Activated CD4-positive, alpha-beta memory T cell treated with anti-CD3 and anti-CD28 coated beads for 36 hours (primary cell): ENCODE data around the gene ONECUT3. TPM values are rescaled to one million over a fixed set of nuclear protein-coding genes. Genes with fewer than 3 reads are reported as not detected.
A peak's percentile ranks its signal among the peaks of the same experiment; 100 is the strongest.

Experiments used
- CTCF ChIA-PET: fragments of 350-600 bp; sonication (Branson Sonifier 250); formaldehyde crosslinking; loops from one replicate; lab custom pipeline; 2021; ENCODE audit warnings: antibody characterized with exemption, inconsistent platforms; lab: Charles Lee
- POLR2A ChIA-PET: fragments of 350-600 bp; sonication (Branson Sonifier 250); formaldehyde crosslinking; loops from one replicate; lab custom pipeline; 2021; ENCODE audit warnings: antibody characterized with exemption; lab: Charles Lee
- DNase-seq: peaks from one replicate; pipeline ENCODE4 v3.0.0-alpha.2; 2020
- H3K27ac Mint-ChIP-seq: one replicate; pipeline ENCODE4 v1.8.0; 2021; ENCODE audit warnings: mixed read lengths
- H3K27me3 Mint-ChIP-seq: one replicate; pipeline ENCODE4 v1.8.0; 2021; ENCODE audit warnings: mixed read lengths
- H3K36me3 Mint-ChIP-seq: one replicate; pipeline ENCODE4 v1.8.0; 2021; ENCODE audit warnings: mixed read lengths
- H3K4me1 Mint-ChIP-seq: one replicate; pipeline ENCODE4 v1.8.0; 2021; ENCODE audit warnings: low read depth, mixed read lengths
- H3K4me3 Mint-ChIP-seq: one replicate; pipeline ENCODE4 v1.8.0; 2021; ENCODE audit warnings: mild to moderate bottlenecking, mixed read lengths
- H3K9me3 Mint-ChIP-seq: one replicate; pipeline ENCODE4 v1.8.0; 2021; ENCODE audit warnings: mixed read lengths
- intact Hi-C: fragments of 100-400 bp; cut with micrococcal nuclease; formaldehyde crosslinking; loops from one replicate; pipeline ENCODE4 v1.15.1; 2023
- total RNA-seq, 2 experiments: library from RNA; stranded (reverse); gene quantifications; one replicate each; pipeline ENCODE4 v1.2.3, GENCODE V29; 2021

ONECUT3 gene
- total RNA-seq, 2 experiments from 2014 or later: not detected

GRCh38 chr19:1725100-1726064 is 27.9 kb upstream of the ONECUT3 start:
- H3K27ac Mint-ChIP-seq: no peak overlapping the region
- no peaks in the 10 kb centered on the region for H3K9me3 Mint-ChIP-seq
- H3K4me1 Mint-ChIP-seq: peaks cover 3% of the 10 kb centered on the region
- H3K4me3 Mint-ChIP-seq: peak overlapping the region; percentile 45
- DNase-seq: peak; percentile 70
- ChIA-PET POLR2A (no interaction called here), CTCF (interaction anchor here (0.8 kb wide), 1 partner anchor 53 kb away, joined by 3 read pairs; no protein-coding TSS in a partner anchor)
- intact Hi-C loops: no loop called here
- H3K36me3 Mint-ChIP-seq: peaks cover 1% of the 10 kb centered on the region
- peaks cover 42% of the 10 kb centered on the region for H3K27me3 Mint-ChIP-seq

GRCh38 chr19:1728816-1729567 is 24.3 kb upstream of the ONECUT3 start:
- DNase-seq: no peak
- Mint-ChIP-seq H3K27me3 (peaks cover 35% of the 10 kb centered on the region), H3K27ac (no peak overlapping the region), H3K4me1 (peaks cover 3% of the 10 kb centered on the region), H3K9me3 (no peaks in the 10 kb centered on the region), H3K4me3 (no peak overlapping the region), H3K36me3 (no peaks in the 10 kb centered on the region)
- ChIA-PET POLR2A (no interaction called here), CTCF (no interaction called here)
- intact Hi-C loops: no loop called here

- POLR2A ChIA-PET: no interaction called here
- H3K4me3 Mint-ChIP-seq: no peak overlapping the region
- CTCF ChIA-PET: no interaction called here
- no peak overlapping the region for H3K27ac Mint-ChIP-seq
- no peaks in the 10 kb centered on the region for H3K9me3 Mint-ChIP-seq
- peaks cover 39% of the 10 kb centered on the region for H3K27me3 Mint-ChIP-seq
- no peaks in the 10 kb centered on the region for H3K36me3 Mint-ChIP-seq
- DNase-seq: no peak
- peaks cover 3% of the 10 kb centered on the region for H3K4me1 Mint-ChIP-seq
- intact Hi-C loops: no loop called here
Measured at GRCh38 chr19:1729568-1729925, 23.8 kb upstream of the ONECUT3 start.

- no peaks in the 10 kb centered on the region for H3K9me3 Mint-ChIP-seq
- ChIA-PET POLR2A (no interaction called here), CTCF (no interaction called here)
- intact Hi-C loops: no loop called here
- H3K27ac Mint-ChIP-seq: no peak overlapping the region
- peaks cover 3% of the 10 kb centered on the region for H3K4me1 Mint-ChIP-seq
- no peaks in the 10 kb centered on the region for H3K36me3 Mint-ChIP-seq
- DNase-seq: no peak
- H3K4me3 Mint-ChIP-seq: no peak overlapping the region
- peaks cover 37% of the 10 kb centered on the region for H3K27me3 Mint-ChIP-seq
Measured at GRCh38 chr19:1730157-1730556, 23.1 kb upstream of the ONECUT3 start.

- Mint-ChIP-seq H3K27me3 (peaks cover 28% of the 10 kb centered on the region), H3K27ac (no peak overlapping the region), H3K9me3 (no peaks in the 10 kb centered on the region), H3K4me3 (no peak overlapping the region), H3K36me3 (no peaks in the 10 kb centered on the region), H3K4me1 (no peaks in the 10 kb centered on the region)
- CTCF ChIA-PET: interaction anchor here (1.9 kb wide), 1 partner anchor 92 kb away, joined by 4 read pairs; no protein-coding TSS in a partner anchor
- DNase-seq: no peak
- intact Hi-C loops: no loop called here
- POLR2A ChIA-PET: no interaction called here
Measured at GRCh38 chr19:1734321-1734966, 18.9 kb upstream of the ONECUT3 start.

GRCh38 chr19:1736280-1736679 is 17.0 kb upstream of the ONECUT3 start:
- Mint-ChIP-seq H3K4me1 (no peaks in the 10 kb centered on the region), H3K36me3 (no peaks in the 10 kb centered on the region), H3K9me3 (peaks cover 3% of the 10 kb centered on the region), H3K4me3 (no peak overlapping the region), H3K27me3 (peaks cover 30% of the 10 kb centered on the region), H3K27ac (no peak overlapping the region)
- ChIA-PET POLR2A (no interaction called here), CTCF (no interaction called here)
- intact Hi-C loops: no loop called here
- DNase-seq: no peak

GRCh38 chr19:1736927-1737326 is 16.4 kb upstream of the ONECUT3 start:
- H3K4me1 Mint-ChIP-seq: no peaks in the 10 kb centered on the region
- no peak overlapping the region for H3K4me3 Mint-ChIP-seq
- CTCF ChIA-PET: interaction anchor here (0.6 kb wide), 1 partner anchor 843 kb away, joined by 3 read pairs; no protein-coding TSS in a partner anchor
- DNase-seq: no peak
- POLR2A ChIA-PET: no interaction called here
- H3K36me3 Mint-ChIP-seq: no peaks in the 10 kb centered on the region
- H3K27ac Mint-ChIP-seq: no peak overlapping the region
- peaks cover 3% of the 10 kb centered on the region for H3K9me3 Mint-ChIP-seq
- intact Hi-C loops: no loop called here
- H3K27me3 Mint-ChIP-seq: peaks cover 30% of the 10 kb centered on the region

- Mint-ChIP-seq H3K27ac (no peak overlapping the region), H3K36me3 (no peaks in the 10 kb centered on the region), H3K27me3 (peaks cover 18% of the 10 kb centered on the region), H3K4me1 (no peaks in the 10 kb centered on the region), H3K4me3 (no peak overlapping the region), H3K9me3 (peaks cover 3% of the 10 kb centered on the region)
- ChIA-PET CTCF (no interaction called here), POLR2A (interaction anchor here (0.7 kb wide), 1 partner anchor 682 kb away, joined by 3 read pairs; no protein-coding TSS in a partner anchor)
- intact Hi-C loops: no loop called here
- no peak for DNase-seq
Measured at GRCh38 chr19:1739960-1740629, 13.2 kb upstream of the ONECUT3 start.

GRCh38 chr19:1742989-1743696 is 10.2 kb upstream of the ONECUT3 start:
- Mint-ChIP-seq H3K36me3 (no peaks in the 10 kb centered on the region), H3K27me3 (peaks cover 24% of the 10 kb centered on the region), H3K27ac (no peak overlapping the region), H3K4me1 (peaks cover 6% of the 10 kb centered on the region), H3K9me3 (peaks cover 3% of the 10 kb centered on the region), H3K4me3 (no peak overlapping the region)
- ChIA-PET POLR2A (no interaction called here), CTCF (interaction anchor here (1.4 kb wide), 1 partner anchor 71 kb away, joined by 4 read pairs; no protein-coding TSS in a partner anchor)
- intact Hi-C loops: no loop called here
- DNase-seq: no peak

GRCh38 chr19:1744133-1744665 is 9.1 kb upstream of the ONECUT3 start:
- Mint-ChIP-seq H3K27me3 (peaks cover 23% of the 10 kb centered on the region), H3K9me3 (peaks cover 3% of the 10 kb centered on the region), H3K36me3 (no peaks in the 10 kb centered on the region), H3K4me1 (peaks cover 7% of the 10 kb centered on the region), H3K27ac (no peak overlapping the region), H3K4me3 (no peak overlapping the region)
- ChIA-PET CTCF (no interaction called here), POLR2A (no interaction called here)
- intact Hi-C loops: no loop called here
- no peak for DNase-seq
